HG02943 (cell line): ENCODE data around the gene EN2.

ENCODE experiments used
- ATAC-seq: cut with Tn5 transposase; IDR thresholded peaks from one replicate; pipeline ENCODE4 v1.9.1; 2021; ENCODE audit warnings: mild to moderate bottlenecking, low read depth, moderate library complexity; ENCODE audit not compliant: unreplicated experiment

The EN2 gene

GRCh38 chr7:155505422-155505793 lies 47.5 kb downstream of the EN2 start:
- no peak for ATAC-seq

DNA sequence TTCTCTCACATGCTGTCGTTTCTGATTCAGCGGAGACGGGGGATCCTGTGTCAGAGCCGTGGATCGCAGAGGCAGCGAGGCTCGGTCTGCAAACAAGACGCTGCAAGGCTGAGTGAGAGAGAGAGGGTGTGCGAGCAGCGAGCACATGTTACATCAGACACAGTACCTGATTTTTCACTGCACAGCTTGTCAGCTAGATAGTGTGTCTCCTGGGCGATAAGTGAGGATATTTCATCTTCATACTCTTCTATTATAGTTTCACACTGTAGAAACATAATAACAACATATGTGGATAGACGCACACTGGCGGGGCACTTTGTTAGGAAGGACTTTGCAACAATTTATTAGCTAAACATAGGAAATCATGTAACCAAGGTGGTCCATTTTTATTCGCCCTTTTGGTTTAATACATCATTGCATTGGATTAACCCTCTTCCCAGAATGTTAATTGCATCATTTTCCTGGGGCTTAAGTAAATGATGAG lies 49.0 kb downstream of the EN2 start:
- ATAC-seq = no peak

DNA sequence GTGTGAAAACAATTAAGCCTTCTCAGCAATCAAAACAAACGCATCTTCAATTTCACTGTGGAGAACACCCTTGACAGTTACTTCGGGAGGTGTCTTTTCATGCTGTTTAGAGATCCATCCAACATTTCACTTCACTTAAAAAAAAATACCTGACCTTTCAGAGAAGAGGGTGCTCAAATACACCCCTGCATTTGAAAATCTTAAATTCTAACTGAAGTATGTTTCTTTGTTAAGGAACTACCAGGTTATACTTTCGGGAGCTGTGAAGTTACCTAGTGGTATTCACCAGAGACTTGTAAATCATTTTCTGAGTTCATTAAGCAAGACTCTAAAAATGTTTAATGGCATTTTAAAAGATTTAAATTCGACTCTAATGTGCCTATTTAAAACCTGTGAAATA lies 49.6 kb downstream of the EN2 start:
- no peak for ATAC-seq

DNA sequence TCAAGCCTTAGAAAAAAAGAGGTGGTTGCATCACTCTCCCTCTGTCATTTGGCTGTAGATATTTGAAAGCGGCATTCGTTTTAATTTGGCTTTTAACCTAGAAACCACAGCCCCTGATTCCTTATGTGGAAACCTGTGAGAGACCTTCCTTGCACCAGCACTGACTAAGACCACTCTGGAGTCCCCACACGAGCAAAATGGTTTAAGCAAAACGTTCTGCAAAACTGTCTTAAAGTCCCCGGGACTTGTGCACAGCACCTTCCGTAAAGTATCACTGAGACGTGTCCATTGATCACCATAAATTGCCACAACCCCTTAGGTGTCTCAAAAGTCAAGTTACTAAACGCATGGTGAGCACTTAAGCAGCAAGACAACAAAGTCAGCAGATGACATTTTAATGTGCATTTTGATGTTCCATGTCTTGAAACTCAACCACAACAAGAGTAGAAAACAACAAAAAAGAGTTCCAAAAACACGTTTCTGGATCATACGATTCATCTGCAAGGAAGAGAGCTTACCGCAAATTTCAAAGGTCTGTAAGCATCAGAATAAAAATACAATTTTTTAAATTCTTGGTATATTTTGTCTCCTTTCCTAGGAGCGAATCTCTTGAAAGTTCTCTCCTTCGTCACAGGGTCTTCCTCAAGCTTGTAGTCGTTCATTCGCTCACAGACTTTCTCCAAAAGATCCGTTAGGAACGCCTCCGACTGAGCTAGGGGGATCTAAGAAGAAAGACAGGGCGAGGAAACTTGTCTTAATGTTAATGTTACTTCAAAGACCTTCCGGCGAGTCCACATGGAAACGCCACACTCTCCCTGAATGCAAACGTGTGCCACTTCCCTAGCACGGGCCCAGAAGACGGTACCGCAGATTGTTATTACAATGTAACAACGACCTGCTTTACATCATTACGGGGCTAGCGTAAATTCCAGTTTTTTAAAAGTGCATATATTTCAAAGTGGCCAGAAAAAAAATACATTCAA lies 50.7 kb downstream of the EN2 start:
- no peak for ATAC-seq

GRCh38 chr7:155509359-155509724 lies 51.4 kb downstream of the EN2 start:
- no peak for ATAC-seq

DNA sequence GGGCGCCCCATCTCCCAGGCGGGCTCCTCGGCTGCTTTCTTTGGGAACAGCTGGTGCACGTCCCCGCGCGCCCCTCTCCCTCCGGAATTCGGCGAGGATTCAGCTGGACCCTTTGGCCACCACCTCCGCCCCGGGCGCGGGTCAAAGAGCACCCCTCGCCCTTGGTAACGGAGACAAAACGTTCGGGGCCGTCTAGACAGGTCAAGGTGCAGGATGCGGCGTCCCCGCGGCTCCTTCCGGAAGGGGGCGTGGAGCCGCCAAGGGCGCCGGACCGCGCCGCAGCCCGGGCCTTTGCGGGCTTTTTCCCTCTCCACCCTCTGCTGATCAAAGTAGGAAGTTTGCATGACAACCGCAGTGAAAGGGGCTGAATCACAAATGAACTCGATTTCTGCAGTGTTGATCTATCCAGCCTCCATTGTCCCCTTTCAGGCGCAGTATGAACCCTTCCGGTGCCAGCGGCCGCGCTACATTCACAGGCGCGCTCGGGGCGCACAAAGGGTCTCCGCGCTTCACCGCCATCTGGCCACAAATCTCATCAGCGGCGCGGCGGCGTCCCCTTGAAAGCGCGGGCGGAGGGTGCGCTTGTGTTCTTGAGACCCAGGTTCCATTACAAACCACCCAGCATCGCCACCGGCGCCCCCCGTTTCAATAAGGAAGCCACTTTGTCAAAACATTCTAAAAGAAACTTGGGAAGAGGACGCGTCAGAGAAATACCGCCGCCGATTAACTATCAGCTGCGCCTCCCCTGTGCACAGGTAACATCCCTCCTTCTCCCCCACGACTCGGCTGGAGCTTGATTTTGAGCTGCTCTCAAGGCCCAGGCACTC lies 52.0 kb downstream of the EN2 start:
- no peak for ATAC-seq

GRCh38 chr7:155510975-155511701 lies 53.2 kb downstream of the EN2 start:
- ATAC-seq = no peak

DNA sequence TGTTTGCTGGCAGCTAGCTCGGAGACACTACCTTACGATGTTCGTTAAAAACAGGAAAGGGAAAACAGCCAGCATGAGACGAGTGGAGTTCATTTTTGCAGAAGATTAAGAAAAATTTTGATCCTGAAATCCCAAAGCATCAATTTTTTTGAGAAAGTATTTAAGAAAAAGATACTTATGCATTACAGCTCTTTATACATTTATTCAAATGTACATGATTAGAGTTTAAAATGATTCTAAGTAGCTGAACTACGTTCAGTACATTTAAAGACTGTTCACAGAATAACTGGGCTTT lies 53.7 kb downstream of the EN2 start:
- ATAC-seq = no peak

- ATAC-seq = no peak
Observed at GRCh38 chr7:155512246-155512887, 54.4 kb downstream of the EN2 start.

DNA sequence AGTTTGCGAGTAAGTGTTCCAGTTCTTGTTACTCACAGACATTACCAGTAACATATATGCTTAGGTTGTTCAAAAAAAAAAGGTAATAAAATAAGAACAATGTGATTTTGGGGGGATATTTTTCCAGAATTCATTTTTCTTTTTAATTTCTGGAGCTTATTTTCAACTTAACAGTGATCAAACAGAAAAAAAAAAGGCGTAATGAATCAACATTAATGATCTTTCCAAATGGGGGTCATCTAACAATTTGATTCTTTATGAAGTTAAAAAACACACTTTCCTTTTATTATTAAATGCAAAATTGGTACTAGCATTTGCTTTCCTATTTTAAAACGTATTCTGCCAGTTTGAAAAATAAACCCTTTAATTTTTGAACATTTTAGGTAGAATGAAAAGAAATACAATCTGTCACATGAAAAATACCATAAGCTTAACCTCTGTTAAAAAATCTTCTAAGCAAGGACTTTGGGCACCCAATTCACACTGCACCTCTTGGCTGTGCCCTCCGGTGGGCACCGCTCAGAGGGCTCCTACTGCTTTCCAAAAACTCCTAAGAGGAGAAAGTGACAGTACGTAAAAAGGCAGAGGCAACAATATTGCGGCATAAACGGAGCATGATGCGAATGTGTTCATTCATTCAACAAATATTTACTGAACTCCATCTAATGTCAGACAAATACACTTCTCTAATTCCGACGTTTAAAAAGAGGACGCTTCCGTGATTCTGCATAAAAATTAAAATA lies 55.8 kb downstream of the EN2 start:
- no peak for ATAC-seq

DNA sequence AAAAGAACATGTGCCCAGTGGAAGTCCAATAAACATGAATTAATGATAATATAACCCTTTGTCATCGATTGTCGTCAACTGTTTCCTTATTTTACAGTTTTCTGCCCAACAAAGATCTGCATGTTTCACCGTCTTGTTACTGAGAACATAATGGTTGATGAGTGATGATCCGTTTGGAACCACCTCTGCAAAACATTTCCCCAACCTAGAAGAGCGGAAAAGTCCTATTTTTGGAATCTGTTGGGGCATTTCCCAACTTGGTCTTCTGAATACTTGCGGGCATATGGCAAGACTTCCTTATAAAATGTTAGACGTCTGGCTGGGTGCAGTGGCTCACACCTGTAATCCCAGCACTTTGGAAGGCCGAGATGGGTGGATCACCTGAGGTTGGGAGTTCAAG lies 56.4 kb downstream of the EN2 start:
- ATAC-seq = no peak
